Measurements from ENCODE around the gene WT1. TPM values are rescaled to one million over a fixed set of nuclear protein-coding genes. Genes with fewer than 3 reads are reported as not detected.
A peak's percentile ranks its signal among the peaks of the same experiment; 100 is the strongest.

WT1 gene
- total and polyA plus RNA-seq, 2 donors from 2014 or later, result 0.66 to 15.0 TPM

DNA sequence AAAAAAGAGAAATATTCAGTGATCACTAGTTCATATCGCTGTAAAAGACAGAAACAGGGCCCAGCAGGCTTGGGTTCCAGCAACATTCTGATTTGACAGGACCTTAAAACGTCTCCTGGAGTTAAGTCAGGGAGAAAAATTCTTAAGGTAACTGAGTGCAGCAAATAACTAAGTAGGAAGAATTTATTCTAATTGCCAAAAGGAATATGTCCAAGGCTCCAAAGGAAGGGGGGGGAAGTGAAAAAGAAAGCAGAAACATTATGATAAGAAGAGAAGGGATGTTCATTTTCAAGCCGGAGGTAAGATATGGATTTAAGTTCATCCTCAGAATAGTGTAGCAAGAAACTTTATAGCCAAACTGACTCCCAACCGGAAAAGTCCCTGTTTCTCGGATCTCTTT, 90.4 kb downstream of the WT1 start:
- TF ChIP-seq, protein P1, sequence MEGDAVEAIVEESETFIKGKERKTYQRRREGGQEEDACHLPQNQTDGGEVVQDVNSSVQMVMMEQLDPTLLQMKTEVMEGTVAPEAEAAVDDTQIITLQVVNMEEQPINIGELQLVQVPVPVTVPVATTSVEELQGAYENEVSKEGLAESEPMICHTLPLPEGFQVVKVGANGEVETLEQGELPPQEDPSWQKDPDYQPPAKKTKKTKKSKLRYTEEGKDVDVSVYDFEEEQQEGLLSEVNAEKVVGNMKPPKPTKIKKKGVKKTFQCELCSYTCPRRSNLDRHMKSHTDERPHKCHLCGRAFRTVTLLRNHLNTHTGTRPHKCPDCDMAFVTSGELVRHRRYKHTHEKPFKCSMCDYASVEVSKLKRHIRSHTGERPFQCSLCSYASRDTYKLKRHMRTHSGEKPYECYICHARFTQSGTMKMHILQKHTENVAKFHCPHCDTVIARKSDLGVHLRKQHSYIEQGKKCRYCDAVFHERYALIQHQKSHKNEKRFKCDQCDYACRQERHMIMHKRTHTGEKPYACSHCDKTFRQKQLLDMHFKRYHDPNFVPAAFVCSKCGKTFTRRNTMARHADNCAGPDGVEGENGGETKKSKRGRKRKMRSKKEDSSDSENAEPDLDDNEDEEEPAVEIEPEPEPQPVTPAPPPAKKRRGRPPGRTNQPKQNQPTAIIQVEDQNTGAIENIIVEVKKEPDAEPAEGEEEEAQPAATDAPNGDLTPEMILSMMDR (IDR thresholded peaks at IDR 0.05; ENCODE audit: borderline replicate concordance, extremely low read depth, insufficient read depth), result no peak
- Histone ChIP-seq H3K36me3 (ENCODE audit: control insufficient read depth in 2 of 3, insufficient read depth in 3 of 3, low read length in 3 of 3) (no peaks in the 10 kb centered on the region), H3K27me3 (ENCODE audit: control insufficient read depth, insufficient read depth, low read length) (no peaks in the 10 kb centered on the region), H3K9me3 (ENCODE audit: control insufficient read depth in 2 of 3, insufficient read depth in 1 of 3, low read length in 3 of 3) (no peaks in the 10 kb centered on the region), H3K4me3 (ENCODE audit: low read length in 3 of 3) (no peak overlapping the region), H3K9ac (ENCODE audit: low read length in 3 of 3) (no peak overlapping the region), H3K27ac (ENCODE audit: low read depth in 2 of 2, low read length in 2 of 2) (no peak overlapping the region), H3K4me1 (ENCODE audit: control insufficient read depth in 2 of 3, insufficient read depth in 2 of 3, low read depth in 1 of 3, low read length in 3 of 3) (no peaks in the 10 kb centered on the region)
- no peak for FAIRE-seq
- intact Hi-C loops (cut with DNase I), result no loop called here
- DNase-seq, result peak in 2 of 5 donors; percentile 61 to 69

DNA sequence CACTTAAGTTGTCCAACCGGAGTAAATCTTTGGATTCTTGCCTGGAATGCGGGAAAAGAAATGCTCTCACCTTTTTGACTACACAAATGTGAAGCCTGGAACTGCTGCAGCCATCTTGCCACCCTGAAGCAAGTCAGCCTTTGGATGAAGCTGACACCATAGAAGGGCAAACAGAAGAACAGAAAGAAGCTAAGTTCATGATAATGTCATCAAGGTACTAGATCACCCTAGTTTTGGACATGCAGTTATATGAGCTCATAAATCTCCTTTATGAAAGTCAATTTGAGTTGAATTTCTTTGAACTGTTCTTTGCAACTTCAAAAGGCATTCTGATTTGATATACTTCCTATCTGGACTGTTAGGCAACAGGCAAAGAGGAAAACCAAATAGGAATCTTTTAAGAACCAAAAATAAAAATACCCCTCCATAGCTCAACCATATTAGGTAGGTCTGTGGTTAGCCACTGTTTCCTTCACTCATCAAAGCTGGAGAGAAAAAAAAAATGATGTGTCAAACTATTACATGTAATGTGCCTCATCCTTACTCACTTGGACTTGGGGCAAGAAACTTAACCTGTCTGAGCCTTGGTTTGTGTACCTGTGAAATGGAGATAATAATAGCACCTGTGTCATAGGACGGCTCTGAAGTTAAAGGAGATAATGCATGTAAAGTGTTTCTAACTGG, 91.9 kb downstream of the WT1 start:
- Histone ChIP-seq H3K9ac (ENCODE audit: low read length in 3 of 3) (no peak overlapping the region), H3K4me3 (ENCODE audit: low read length in 3 of 3) (no peak overlapping the region), H3K27me3 (ENCODE audit: control insufficient read depth, insufficient read depth, low read length) (no peaks in the 10 kb centered on the region), H3K4me1 (ENCODE audit: control insufficient read depth in 2 of 3, insufficient read depth in 2 of 3, low read depth in 1 of 3, low read length in 3 of 3) (no peaks in the 10 kb centered on the region), H3K36me3 (ENCODE audit: control insufficient read depth in 2 of 3, insufficient read depth in 3 of 3, low read length in 3 of 3) (no peaks in the 10 kb centered on the region), H3K27ac (ENCODE audit: low read depth in 2 of 2, low read length in 2 of 2) (no peak overlapping the region), H3K9me3 (ENCODE audit: control insufficient read depth in 2 of 3, insufficient read depth in 1 of 3, low read length in 3 of 3) (no peaks in the 10 kb centered on the region)
- TF ChIP-seq, protein P1 (IDR thresholded peaks at IDR 0.05; ENCODE audit: borderline replicate concordance, extremely low read depth, insufficient read depth), result no peak
- no peak for FAIRE-seq
- intact Hi-C loops (cut with DNase I), result no loop called here
- no peak for DNase-seq

DNA sequence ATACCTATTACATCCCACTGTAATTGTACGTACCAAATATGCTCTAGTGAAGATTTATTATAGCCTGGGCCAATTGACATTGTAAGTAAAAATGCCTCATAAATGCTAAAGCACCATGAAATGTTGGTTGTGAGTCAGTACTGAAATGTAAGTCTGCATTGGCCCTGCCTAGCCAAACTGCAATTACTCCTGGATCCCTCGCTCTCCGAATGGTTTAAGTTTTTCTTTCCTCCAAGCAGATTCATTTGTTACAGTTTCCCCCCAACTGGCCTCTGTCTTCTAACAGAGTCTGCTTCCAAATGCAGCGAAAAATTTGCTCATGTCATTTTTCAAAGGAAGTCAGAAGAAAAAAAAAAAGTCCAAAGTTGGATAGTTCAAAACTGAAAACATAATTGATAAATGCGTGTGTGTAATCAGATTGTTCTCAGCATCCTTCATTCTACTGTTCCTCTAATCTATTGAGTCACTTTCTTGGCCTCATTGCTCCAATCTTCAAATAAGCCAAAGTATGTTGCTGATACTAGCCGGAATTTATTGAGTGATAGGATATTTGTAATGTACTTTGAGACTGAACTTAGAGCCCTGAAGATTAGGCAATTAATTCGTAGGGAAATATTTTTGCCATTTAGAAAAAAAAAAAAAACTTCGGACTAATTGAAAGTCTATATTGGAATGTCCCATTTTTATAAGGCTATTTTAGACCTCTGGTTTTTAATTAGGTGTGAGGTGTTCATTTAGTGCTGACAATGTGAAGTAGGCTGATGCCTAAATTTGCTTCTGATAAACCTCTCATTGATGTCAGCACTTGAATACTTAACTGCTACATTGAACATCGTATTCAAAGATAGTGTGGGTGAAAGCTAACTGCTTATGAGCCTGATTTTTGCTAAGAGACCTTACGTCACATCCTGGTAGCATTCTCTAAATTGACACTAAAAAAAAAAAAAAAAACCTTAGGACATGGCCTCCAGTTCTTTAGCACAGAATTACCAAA, 93.4 kb downstream of the WT1 start:
- TF ChIP-seq, protein P1 (IDR thresholded peaks at IDR 0.05; ENCODE audit: borderline replicate concordance, extremely low read depth, insufficient read depth), result no peak
- Histone ChIP-seq H3K9ac (ENCODE audit: low read length in 3 of 3) (no peak overlapping the region), H3K27ac (ENCODE audit: low read depth in 2 of 2, low read length in 2 of 2) (no peak overlapping the region), H3K4me1 (ENCODE audit: control insufficient read depth in 2 of 3, insufficient read depth in 2 of 3, low read depth in 1 of 3, low read length in 3 of 3) (no peaks in the 10 kb centered on the region), H3K9me3 (ENCODE audit: control insufficient read depth in 2 of 3, insufficient read depth in 1 of 3, low read length in 3 of 3) (no peaks in the 10 kb centered on the region), H3K27me3 (ENCODE audit: control insufficient read depth, insufficient read depth, low read length) (no peaks in the 10 kb centered on the region), H3K4me3 (ENCODE audit: low read length in 3 of 3) (no peak overlapping the region), H3K36me3 (ENCODE audit: control insufficient read depth in 2 of 3, insufficient read depth in 3 of 3, low read length in 3 of 3) (no peaks in the 10 kb centered on the region)
- FAIRE-seq (no peak), DNase-seq (peak in 1 of 5 donors; percentile 67)
- intact Hi-C loops (cut with DNase I), result no loop called here
